Measurements from ENCODE around the gene MRPL9. TPM values are rescaled to one million over a fixed set of nuclear protein-coding genes. Genes with fewer than 3 reads are reported as not detected.

Gene MRPL9
- total RNA-seq, 4 donors from 2014 or later = 38.8 to 53.4 (median 46.8) TPM

- TF ChIP-seq, protein P1, sequence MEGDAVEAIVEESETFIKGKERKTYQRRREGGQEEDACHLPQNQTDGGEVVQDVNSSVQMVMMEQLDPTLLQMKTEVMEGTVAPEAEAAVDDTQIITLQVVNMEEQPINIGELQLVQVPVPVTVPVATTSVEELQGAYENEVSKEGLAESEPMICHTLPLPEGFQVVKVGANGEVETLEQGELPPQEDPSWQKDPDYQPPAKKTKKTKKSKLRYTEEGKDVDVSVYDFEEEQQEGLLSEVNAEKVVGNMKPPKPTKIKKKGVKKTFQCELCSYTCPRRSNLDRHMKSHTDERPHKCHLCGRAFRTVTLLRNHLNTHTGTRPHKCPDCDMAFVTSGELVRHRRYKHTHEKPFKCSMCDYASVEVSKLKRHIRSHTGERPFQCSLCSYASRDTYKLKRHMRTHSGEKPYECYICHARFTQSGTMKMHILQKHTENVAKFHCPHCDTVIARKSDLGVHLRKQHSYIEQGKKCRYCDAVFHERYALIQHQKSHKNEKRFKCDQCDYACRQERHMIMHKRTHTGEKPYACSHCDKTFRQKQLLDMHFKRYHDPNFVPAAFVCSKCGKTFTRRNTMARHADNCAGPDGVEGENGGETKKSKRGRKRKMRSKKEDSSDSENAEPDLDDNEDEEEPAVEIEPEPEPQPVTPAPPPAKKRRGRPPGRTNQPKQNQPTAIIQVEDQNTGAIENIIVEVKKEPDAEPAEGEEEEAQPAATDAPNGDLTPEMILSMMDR (IDR thresholded peaks at IDR 0.05) = no peak
- DNase-seq (ENCODE audit: low spot score) (no peak), ATAC-seq (ENCODE audit: low FRiP score) (no peak)
Measured at GRCh38 chr1:151710187-151710840, 53.0 kb downstream of the MRPL9 start.

Small RNA genes within 50 kb of the gene (small RNA-seq; reads per million reads assigned to genes)
- gene RNU6-662P = not detected

Other genes with a start within 250 kb of the MRPL9 start
- 10 to 100 TPM in 1 of 4 donors, 1 to 10 TPM in 3; 5.0 to 12.8 (median 7.7) TPM for gene TUFT1, start 223.2 kb downstream of the MRPL9 start, total RNA-seq
- gene SNX27, start 151.4 kb downstream of the MRPL9 start, total RNA-seq = 10 to 100 TPM; 21.3 to 41.9 (median 33.6) TPM
- gene CELF3, start 46.7 kb downstream of the MRPL9 start, total RNA-seq = not detected
- gene RIIAD1, start 42.0 kb downstream of the MRPL9 start, total RNA-seq = not detected
- 1 to 10 TPM; 3.2 to 4.9 (median 4.1) TPM for gene TDRKH, start 27.0 kb upstream of the MRPL9 start, total RNA-seq
- gene LINGO4, start 41.9 kb upstream of the MRPL9 start, total RNA-seq = under 1 TPM in 1 of 4 donors, not detected in 3; 0.19 TPM
- 10 to 100 TPM in 1 of 4 donors, 1 to 10 TPM in 2, not detected in 1; 2.0 to 16.0 (median 5.8) TPM for gene RORC, start 68.3 kb upstream of the MRPL9 start, total RNA-seq
- 1 to 10 TPM in 1 of 4 donors, not detected in 3; 1.9 TPM for gene C2CD4D, start 76.3 kb upstream of the MRPL9 start, total RNA-seq
- not detected for gene THEM5, start 90.2 kb upstream of the MRPL9 start, total RNA-seq
- 10 to 100 TPM; 17.3 to 29.3 (median 21.8) TPM for gene THEM4, start 146.0 kb upstream of the MRPL9 start, total RNA-seq
- gene S100A10, start 230.4 kb upstream of the MRPL9 start, total RNA-seq = 100 to 1,000 TPM; 127 to 351 (median 161) TPM

Data from omental fat pad (tissue), 4 donors.